Small intestine (tissue), 7 donors: Measurements from ENCODE around the gene ANKS1B. TPM values are rescaled to one million over a fixed set of nuclear protein-coding genes. Genes with fewer than 3 reads are reported as not detected.

ENCODE experiments used
- DNase-seq, 2 donors: peaks; one replicate each; pipeline versions ENCODE4 v3.0.0 to v3.0.0-alpha.2; 2013
- FAIRE-seq: peaks from 2 replicates; lab custom pipeline; 2012; peaks lifted over from hg19 to GRCh38; lab: Jason Lieb, UNC
- H3K27ac ChIP-seq, 3 donors: one replicate each; pipeline ENCODE4 v1.5.1; 2013; ENCODE audit warnings: low read length in 2 of 3, mild to moderate bottlenecking in 2 of 3, control low read depth in 1 of 3, inconsistent platforms in 1 of 3, low read depth in 1 of 3, moderate library complexity in 1 of 3
- H3K27me3 ChIP-seq, 3 donors: one replicate each; pipeline ENCODE4 v1.6.1; 2013; ENCODE audit warnings: low read length in 3 of 3, inconsistent platforms in 1 of 3; ENCODE audit not compliant: control insufficient read depth in 3 of 3, insufficient read depth in 3 of 3
- H3K36me3 ChIP-seq, 3 donors: one replicate each; pipeline ENCODE4 v1.6.1; 2013; ENCODE audit warnings: low read length in 3 of 3, inconsistent platforms in 1 of 3, low read depth in 1 of 3, mild to moderate bottlenecking in 1 of 3, moderate library complexity in 1 of 3; ENCODE audit not compliant: control insufficient read depth in 3 of 3, insufficient read depth in 2 of 3
- H3K4me1 ChIP-seq, 3 donors: one replicate each; pipeline ENCODE4 v1.6.1; 2013; ENCODE audit warnings: low read length in 2 of 3, inconsistent platforms in 1 of 3, low read depth in 1 of 3, mild to moderate bottlenecking in 1 of 3, moderate library complexity in 1 of 3; ENCODE audit not compliant: control insufficient read depth in 3 of 3, insufficient read depth in 2 of 3
- H3K4me3 ChIP-seq, 3 donors: one replicate each; pipeline ENCODE4 v1.5.1; 2013; ENCODE audit warnings: low read length in 3 of 3, control low read depth in 1 of 3, inconsistent platforms in 1 of 3, low read depth in 1 of 3, mild to moderate bottlenecking in 1 of 3, moderate library complexity in 1 of 3
- H3K9me3 ChIP-seq, 2 donors: one replicate each; pipeline ENCODE4 v1.6.1; 2013; ENCODE audit warnings: low read depth in 1 of 2, low read length in 1 of 2; ENCODE audit not compliant: control insufficient read depth in 2 of 2, insufficient read depth in 1 of 2
- WGBS, 3 donors: extraction: QIAGEN DNeasy Blood & Tissue Kit; methylation state at CpG; one replicate each; pipeline ENCODE4 v1.1.7; 2013; 5-methylcytosine and 5-hydroxymethylcytosine counted together
- polyA plus RNA-seq, 4 donors: library from polyadenylated mRNA; stranded (reverse) in 3 of 4; unstranded in 1 of 4; fragments of 200-250 nt in 3 of 4; fragments of 120-200 nt in 1 of 4; gene quantifications; one replicate each; pipeline versions ENCODE4 v1.2.1 to v1.2.3, GENCODE V29; 2013
- donor health status: healthy with polysubstance abuse.
- donor health status: control.
- donor health status: control.
- donor health status: Bipolar disorder and iron deficiency.
- donor health status: healthy.

The ANKS1B gene
- polyA plus RNA-seq, 4 donors, result 0.44 to 0.72 TPM; not detected in 2

- H3K4me3 ChIP-seq, result no peak overlapping the region
- FAIRE-seq, result no peak
- no peaks in the 10 kb centered on the region for H3K9me3 ChIP-seq
- H3K4me1 ChIP-seq, result no peaks in the 10 kb centered on the region
- WGBS, 3 donors, result 12 to 28% (median 18%) methylated on average over 6 of the region's 6 CpGs
- peaks cover 0 to 3% (median 0%) of the 10 kb centered on the region in 3 donors for H3K27me3 ChIP-seq
- no peak for DNase-seq
- H3K27ac ChIP-seq, result no peak overlapping the region
- no peaks in the 10 kb centered on the region for H3K36me3 ChIP-seq
Measured at GRCh38 chr12:98808243-98808875, 1176.4 kb downstream of the ANKS1B start.

DNA sequence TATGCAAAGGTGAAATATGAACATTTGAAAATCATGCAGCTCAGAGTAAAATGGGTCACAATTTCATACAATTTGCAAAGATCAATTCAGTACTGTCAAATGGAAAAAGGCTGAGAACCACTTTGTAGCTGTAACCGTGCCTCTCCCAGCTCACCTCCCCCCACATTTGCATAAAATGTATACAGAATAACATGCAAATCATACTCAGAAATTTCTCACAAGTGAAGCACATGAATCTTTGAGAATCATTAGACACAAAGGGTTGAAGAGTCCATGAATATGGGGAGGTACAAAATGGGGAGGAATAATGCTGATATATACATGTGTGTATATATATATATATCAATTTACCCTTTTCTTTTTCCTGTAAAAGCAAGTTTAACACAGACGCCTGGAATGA lies 1177.5 kb downstream of the ANKS1B start:
- DNase-seq (no peak), FAIRE-seq (no peak)
- Histone ChIP-seq H3K4me3 (no peak overlapping the region), H3K27ac (no peak overlapping the region), H3K36me3 (no peaks in the 10 kb centered on the region), H3K9me3 (no peaks in the 10 kb centered on the region), H3K27me3 (peaks cover 0 to 3% (median 0%) of the 10 kb centered on the region in 3 donors), H3K4me1 (no peaks in the 10 kb centered on the region)
- 31 to 59% (median 40%) methylated on average over 2 of the region's 2 CpGs for WGBS, 3 donors

DNA sequence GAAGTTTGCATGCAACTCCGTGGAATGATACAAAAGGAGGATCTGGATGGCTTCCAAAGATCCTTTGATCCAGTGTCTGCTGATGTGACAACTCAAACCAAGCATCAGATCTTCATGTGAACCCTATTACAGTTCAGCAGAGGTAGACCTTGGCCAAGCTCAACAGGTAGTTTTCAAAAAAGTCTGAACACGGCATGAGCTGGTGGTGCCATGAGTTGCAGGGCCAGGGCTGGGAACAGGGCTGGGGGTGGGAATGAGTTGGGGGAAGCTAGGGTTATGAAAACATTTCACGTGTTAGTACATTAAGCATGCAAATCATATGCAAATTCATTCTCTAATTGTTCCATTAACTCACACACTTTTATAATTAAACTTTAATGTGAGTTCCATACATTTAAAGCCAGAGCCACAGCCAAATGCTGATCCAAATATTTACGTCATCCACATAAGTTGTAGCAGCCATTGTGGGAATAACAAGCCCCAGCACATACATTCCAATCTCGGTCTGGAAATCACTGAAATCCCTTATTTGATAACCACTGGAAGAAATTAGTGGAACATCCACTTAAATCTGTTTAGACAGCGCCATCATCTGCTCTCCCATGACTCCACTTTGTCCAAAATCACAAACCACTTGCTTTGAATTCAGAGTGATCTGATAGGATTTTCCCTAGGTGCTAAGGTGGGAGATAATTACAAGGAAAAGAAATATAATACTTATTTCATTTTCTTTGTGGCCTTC lies 1181.1 kb downstream of the ANKS1B start:
- H3K36me3 ChIP-seq, result no peaks in the 10 kb centered on the region
- H3K27me3 ChIP-seq, result no peaks in the 10 kb centered on the region
- no peaks in the 10 kb centered on the region for H3K9me3 ChIP-seq
- H3K4me1 ChIP-seq, result no peaks in the 10 kb centered on the region
- no peak for DNase-seq
- 67 to 69% (median 69%) methylated on average over 6 of the region's 6 CpGs for WGBS, 3 donors
- FAIRE-seq, result no peak
- no peak overlapping the region for H3K4me3 ChIP-seq
- H3K27ac ChIP-seq, result no peak overlapping the region

GRCh38 chr12:98799822-98800221 lies 1184.9 kb downstream of the ANKS1B start:
- H3K27me3 ChIP-seq, result no peaks in the 10 kb centered on the region

GRCh38 chr12:98799146-98799810 lies 1185.5 kb downstream of the ANKS1B start:
- Histone ChIP-seq H3K4me1 (no peaks in the 10 kb centered on the region), H3K27me3 (no peaks in the 10 kb centered on the region), H3K36me3 (no peaks in the 10 kb centered on the region), H3K27ac (no peak overlapping the region), H3K4me3 (no peak overlapping the region), H3K9me3 (no peaks in the 10 kb centered on the region)
- WGBS, 3 donors, result 29 to 45% (median 40%) methylated on average over 3 of the region's 3 CpGs
- DNase-seq, result no peak
- no peak for FAIRE-seq

More at GRCh38 chr12:98799822-98800221, 1184.9 kb downstream of the ANKS1B start:
- Histone ChIP-seq H3K27ac (no peak overlapping the region), H3K9me3 (no peaks in the 10 kb centered on the region), H3K36me3 (no peaks in the 10 kb centered on the region), H3K4me1 (no peaks in the 10 kb centered on the region), H3K4me3 (no peak overlapping the region)
- no peak for DNase-seq
- no peak for FAIRE-seq
- 55 to 66% (median 56%) methylated on average over 3 of the region's 3 CpGs for WGBS, 3 donors

GRCh38 chr12:98797200-98797599 lies 1187.5 kb downstream of the ANKS1B start:
- FAIRE-seq (no peak), DNase-seq (no peak)
- WGBS, 3 donors, result 68 to 76% (median 69%) methylated on average over 4 of the region's 4 CpGs
- no peak overlapping the region for H3K27ac ChIP-seq
- H3K4me1 ChIP-seq, result no peaks in the 10 kb centered on the region
- no peaks in the 10 kb centered on the region for H3K36me3 ChIP-seq
- H3K4me3 ChIP-seq, result no peak overlapping the region
- H3K9me3 ChIP-seq, result no peaks in the 10 kb centered on the region
- no peaks in the 10 kb centered on the region for H3K27me3 ChIP-seq

DNA sequence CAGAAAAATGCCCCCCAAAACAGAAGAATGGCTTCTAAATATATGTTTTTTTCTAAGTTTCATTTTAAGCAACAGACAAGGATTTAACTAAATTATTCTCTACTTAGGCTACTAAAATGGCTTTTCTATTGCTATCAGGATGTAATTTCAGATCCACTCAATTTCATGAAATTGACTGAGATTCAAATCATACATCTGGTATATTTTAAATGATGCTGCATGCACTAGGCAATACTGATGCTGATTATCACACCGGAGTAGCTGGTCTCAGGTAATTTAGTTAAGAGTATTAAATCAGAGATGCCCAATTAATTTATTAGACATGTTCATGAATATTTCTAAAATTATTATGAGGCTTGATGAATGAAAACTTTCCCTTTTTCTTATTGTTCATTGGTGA lies 1188.0 kb downstream of the ANKS1B start:
- no peak for FAIRE-seq
- 79 to 95% (median 93%) methylated on average over 1 of the region's 1 CpG for WGBS, 3 donors

DNA sequence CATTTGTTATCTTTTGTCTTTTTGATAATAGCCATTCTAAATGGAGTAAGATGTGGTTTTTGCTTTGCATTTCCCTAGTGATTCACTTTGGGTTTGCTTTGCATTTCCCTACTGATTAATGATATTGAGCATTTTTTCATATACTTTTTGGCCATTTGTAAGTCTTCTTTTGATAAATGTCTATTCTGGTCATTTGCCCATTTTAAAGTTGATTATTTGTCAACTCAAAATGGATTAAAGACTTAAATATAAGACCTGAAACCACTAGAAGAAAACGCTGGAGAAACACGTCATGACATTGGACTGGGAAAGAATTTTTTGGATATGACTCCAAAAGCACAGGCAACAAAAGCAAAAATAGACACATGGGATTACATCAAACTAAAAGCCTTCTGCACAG lies 1191.6 kb downstream of the ANKS1B start:
- FAIRE-seq (no peak), DNase-seq (no peak)
- no peaks in the 10 kb centered on the region for H3K4me1 ChIP-seq
- H3K36me3 ChIP-seq, result no peaks in the 10 kb centered on the region
- no peak overlapping the region for H3K4me3 ChIP-seq
- H3K27me3 ChIP-seq, result no peaks in the 10 kb centered on the region
- H3K9me3 ChIP-seq, result no peaks in the 10 kb centered on the region
- 80 to 89% (median 88%) methylated on average over 2 of the region's 2 CpGs for WGBS, 3 donors
- no peak overlapping the region for H3K27ac ChIP-seq

More for the DNA sequence above, 1188.0 kb downstream of the ANKS1B start:
- DNase-seq, result no peak
- Histone ChIP-seq H3K9me3 (no peaks in the 10 kb centered on the region), H3K27me3 (no peaks in the 10 kb centered on the region), H3K36me3 (no peaks in the 10 kb centered on the region), H3K27ac (no peak overlapping the region), H3K4me3 (no peak overlapping the region), H3K4me1 (no peaks in the 10 kb centered on the region)
